Left colon (tissue), 2 donors: ENCODE measurements around the gene ROPN1B. TPM values are rescaled to one million over a fixed set of nuclear protein-coding genes. Genes with fewer than 3 reads are reported as not detected.
A peak's percentile ranks its signal among the peaks of the same experiment; 100 is the strongest.

Source experiments
- ATAC-seq: fragments of 200-7000 bp; cut with Tn5 transposase; one replicate; pipeline ENCODE4 v1.9.1; 2020; ENCODE audit warnings: mild to moderate bottlenecking, moderate library complexity
- DNase-seq, 2 donors: peaks; one replicate each; pipeline ENCODE4 v3.0.0-alpha.2; 2020
- intact Hi-C, 2 donors: fragments of 100-400 bp; cut with DNase I in 1 of 2; cut with micrococcal nuclease in 1 of 2; formaldehyde crosslinking; loops; one replicate each; pipeline versions ENCODE4 v1.11.2 to v1.14.0; 2022; cut with DNase I, micrococcal nuclease
- total RNA-seq, 2 donors: library from RNA; stranded (reverse); fragmentation: NEBNext Ultra II Directional; extraction: Animal tissue kit (Norgen Biotek cat#: 25700); gene quantifications; one replicate each; pipeline ENCODE4 v1.2.1, GENCODE V29; 2021
- donor health status: DM: no; HTN: no; CAD: no.
- donor health status: DM: yes; HTN: yes; CAD: no.

The ROPN1B gene
- total RNA-seq, 2 donors from 2014 or later, result 0.50 TPM; not detected in 1

GRCh38 chr3:126023390-126023789 lies 54.4 kb downstream of the ROPN1B start:
- no peak for ATAC-seq
- intact Hi-C loops, result no loop called here
- no peak for DNase-seq

- no peak for ATAC-seq
Measured at GRCh38 chr3:126024049-126024854, 55.3 kb downstream of the ROPN1B start.

GRCh38 chr3:126025116-126025729 lies 56.2 kb downstream of the ROPN1B start:
- DNase-seq (no peak), ATAC-seq (no peak)
- intact Hi-C loops, result no loop called here

More at GRCh38 chr3:126024049-126024854, 55.3 kb downstream of the ROPN1B start:
- intact Hi-C loops, result no loop called here
- DNase-seq, result no peak

- DNase-seq, result no peak
- no peak for ATAC-seq
- intact Hi-C loops, result no loop called here
Measured at GRCh38 chr3:126025862-126026261, 56.9 kb downstream of the ROPN1B start.

- DNase-seq, result no peak
- ATAC-seq, result peak; percentile 31
- intact Hi-C loops, result no loop called here
Measured at GRCh38 chr3:126026277-126026751, 57.3 kb downstream of the ROPN1B start.

DNA sequence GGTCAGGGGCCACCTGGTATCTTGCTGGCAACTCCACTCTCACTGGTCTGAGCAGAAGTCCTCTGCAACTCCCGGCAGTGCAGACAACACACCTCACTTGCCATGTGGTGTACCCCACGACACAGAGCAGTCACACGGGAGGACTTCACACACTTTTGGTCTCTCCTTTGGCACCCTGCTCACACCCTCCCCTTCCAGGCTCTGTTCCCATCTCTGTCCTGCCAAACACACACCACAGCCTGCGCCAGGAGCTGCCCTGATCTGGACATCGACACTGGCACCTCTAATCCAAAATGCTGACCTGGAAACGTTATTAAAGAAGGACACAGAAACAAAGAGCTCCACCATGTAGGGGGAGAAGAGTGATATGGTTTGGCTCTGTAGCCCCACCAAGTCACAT lies 57.8 kb downstream of the ROPN1B start:
- ATAC-seq (no peak), DNase-seq (no peak)
- intact Hi-C loops, result no loop called here

- ATAC-seq, result no peak
- no peak for DNase-seq
Measured at GRCh38 chr3:126028096-126028495, 59.1 kb downstream of the ROPN1B start.

DNA sequence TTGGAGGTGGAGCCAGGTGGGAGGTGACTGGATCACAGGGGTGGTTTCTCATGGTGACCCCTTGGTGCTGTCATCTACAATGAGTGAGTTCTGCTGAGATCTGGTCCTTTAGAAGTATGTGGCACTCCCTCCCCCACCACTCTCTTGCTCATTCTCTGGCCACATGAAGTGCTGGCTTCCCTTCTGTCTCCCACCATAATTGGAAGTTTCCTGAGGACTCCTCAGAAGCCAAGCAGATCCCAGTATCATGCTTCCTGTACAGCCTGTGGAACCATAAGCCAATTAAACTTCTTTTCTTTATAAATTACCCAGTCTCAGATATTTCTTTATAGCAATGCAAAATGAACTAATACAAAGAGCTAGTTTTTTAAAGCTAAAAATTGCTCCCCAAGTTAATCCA lies 60.3 kb downstream of the ROPN1B start:
- DNase-seq (no peak), ATAC-seq (no peak)
- intact Hi-C loops, result no loop called here

More at GRCh38 chr3:126028096-126028495, 59.1 kb downstream of the ROPN1B start:
- intact Hi-C loops, result no loop called here

- intact Hi-C loops, result no loop called here
- ATAC-seq (no peak), DNase-seq (no peak)
Measured at GRCh38 chr3:126030455-126030854, 61.5 kb downstream of the ROPN1B start.

DNA sequence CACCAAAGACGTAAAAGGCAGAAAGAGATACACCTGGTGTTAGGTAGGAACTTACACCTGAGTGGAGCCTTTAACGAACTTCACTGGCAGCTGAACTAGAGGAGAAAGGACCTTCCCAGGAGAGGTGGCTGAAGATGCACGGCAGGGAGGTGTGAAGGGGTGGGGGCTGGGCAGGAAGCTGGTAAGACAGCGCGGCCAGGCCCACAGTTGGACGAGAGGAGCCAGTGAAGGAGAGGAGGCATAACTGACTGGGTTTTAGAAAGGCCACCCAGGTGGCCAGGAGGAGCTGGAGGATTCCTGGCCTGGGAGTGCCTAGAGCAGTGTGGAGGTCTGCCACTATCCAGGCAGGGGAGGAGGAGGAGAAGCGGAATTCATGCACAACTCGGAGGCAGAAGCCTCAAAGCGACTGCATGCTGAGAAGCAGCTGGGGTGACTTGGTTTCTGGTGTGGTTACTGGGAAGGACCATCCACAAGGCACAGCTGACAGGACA lies 63.0 kb downstream of the ROPN1B start:
- no peak for DNase-seq
- no peak for ATAC-seq
- intact Hi-C loops, result no loop called here

Other genes starting within 250 kb of the ROPN1B start
- gene SLC41A3, start 114.9 kb downstream of the ROPN1B start, total RNA-seq, result 10 to 100 TPM; 31.3 to 31.4 TPM
- gene ALDH1L1, start 211.4 kb downstream of the ROPN1B start, total RNA-seq, result 10 to 100 TPM in 1 of 2 donors, 1 to 10 TPM in 1; 7.7 to 26.7 TPM